Thoracic aorta (tissue), 2 donors: ENCODE results near the gene SPANXB1. TPM values are rescaled to one million over a fixed set of nuclear protein-coding genes. Genes with fewer than 3 reads are reported as not detected.
"Not testable (repeated sequence)": the region's sequence is repeated elsewhere in the genome, so short reads cannot be mapped to it uniquely, and the experiment has no call there.

ENCODE experiments used
- ATAC-seq: fragments of 150-250 bp; one replicate; pipeline ENCODE4 v1.8.0; 2017; ENCODE audit warnings: low read depth; ENCODE audit not compliant: insufficient number of reproducible peaks, low FRiP score
- DNase-seq: peaks from one replicate; pipeline ENCODE4 v3.0.0-alpha.2; 2020; ENCODE audit warnings: low spot score
- H3K27ac ChIP-seq, 2 donors: fragments of 200-600 bp; sonication (generic); 1 replicate in 1 of 2; 2 replicates in 1 of 2; pipeline ENCODE4 v1.5.1; 2016; ENCODE audit warnings: mild to moderate bottlenecking in 2 of 2, moderate library complexity in 2 of 2
- H3K27me3 ChIP-seq: fragments of 200-600 bp; sonication (generic); replicated peaks from 2 replicates; pipeline ENCODE4 v1.6.0; 2016; ENCODE audit warnings: mild to moderate bottlenecking; ENCODE audit not compliant: insufficient read depth
- H3K36me3 ChIP-seq: fragments of 200-600 bp; sonication (generic); one replicate; pipeline ENCODE4 v1.5.1; 2016
- H3K4me1 ChIP-seq, 2 donors: fragments of 200-600 bp; sonication (generic); 1 replicate in 1 of 2; 2 replicates in 1 of 2; pipeline versions ENCODE4 v1.5.1 to v1.6.0; 2016; ENCODE audit warnings: low read depth in 2 of 2, mild to moderate bottlenecking in 1 of 2; ENCODE audit not compliant: control insufficient read depth in 1 of 2
- H3K4me3 ChIP-seq: fragments of 200-600 bp; sonication (generic); 2 replicates; pipeline ENCODE4 v1.5.1; 2016; ENCODE audit warnings: mild to moderate bottlenecking
- H3K9me3 ChIP-seq: fragments of 200-600 bp; sonication (generic); 2 replicates; pipeline ENCODE4 v1.5.1; 2016
- total RNA-seq, 2 donors: library from RNA; depleted of rRNA; stranded (reverse); fragments of >200 nt; gene quantifications; one replicate each; pipeline versions ENCODE4 v1.1.0 to v1.2.3, GENCODE V29; 2016
- TF ChIP-seq, protein P1 (sequence below): fragments of 200-600 bp; sonication (generic); IDR thresholded peaks from one replicate; pipeline ENCODE4 v1.5.1; 2019; ENCODE audit warnings: antibody characterized with exemption

The SPANXB1 gene
- total RNA-seq, 2 donors from 2014 or later: not detected

DNA sequence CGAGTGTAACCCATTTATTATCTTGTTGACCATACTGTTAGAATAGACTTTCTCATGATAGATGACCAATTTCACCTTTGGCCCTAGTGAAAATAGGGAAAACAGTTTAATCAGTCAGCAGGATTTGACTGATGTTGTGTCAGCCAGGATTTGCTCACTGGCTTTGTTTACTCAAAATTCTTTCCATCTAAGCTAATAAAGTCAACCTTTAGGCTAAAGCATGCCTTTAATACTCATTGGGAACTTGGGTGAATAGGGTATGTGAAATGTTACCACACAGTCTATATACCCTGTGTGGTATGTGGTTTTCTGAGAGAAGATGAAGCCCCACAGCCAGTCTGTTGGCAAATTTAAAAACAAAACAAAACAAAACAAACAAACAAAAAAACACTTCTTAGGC is 18.7 kb upstream of the SPANXB1 start:
- Histone ChIP-seq H3K36me3 (no peaks in the 10 kb centered on the region), H3K27me3 (no peaks in the 10 kb centered on the region), H3K4me3 (no peak overlapping the region), H3K9me3 (no peaks in the 10 kb centered on the region), H3K27ac (peak overlapping the region in 1 of 2 donors; percentile 11), H3K4me1 (no peaks in the 10 kb centered on the region)
- DNase-seq: no peak
- TF ChIP-seq, protein P1, sequence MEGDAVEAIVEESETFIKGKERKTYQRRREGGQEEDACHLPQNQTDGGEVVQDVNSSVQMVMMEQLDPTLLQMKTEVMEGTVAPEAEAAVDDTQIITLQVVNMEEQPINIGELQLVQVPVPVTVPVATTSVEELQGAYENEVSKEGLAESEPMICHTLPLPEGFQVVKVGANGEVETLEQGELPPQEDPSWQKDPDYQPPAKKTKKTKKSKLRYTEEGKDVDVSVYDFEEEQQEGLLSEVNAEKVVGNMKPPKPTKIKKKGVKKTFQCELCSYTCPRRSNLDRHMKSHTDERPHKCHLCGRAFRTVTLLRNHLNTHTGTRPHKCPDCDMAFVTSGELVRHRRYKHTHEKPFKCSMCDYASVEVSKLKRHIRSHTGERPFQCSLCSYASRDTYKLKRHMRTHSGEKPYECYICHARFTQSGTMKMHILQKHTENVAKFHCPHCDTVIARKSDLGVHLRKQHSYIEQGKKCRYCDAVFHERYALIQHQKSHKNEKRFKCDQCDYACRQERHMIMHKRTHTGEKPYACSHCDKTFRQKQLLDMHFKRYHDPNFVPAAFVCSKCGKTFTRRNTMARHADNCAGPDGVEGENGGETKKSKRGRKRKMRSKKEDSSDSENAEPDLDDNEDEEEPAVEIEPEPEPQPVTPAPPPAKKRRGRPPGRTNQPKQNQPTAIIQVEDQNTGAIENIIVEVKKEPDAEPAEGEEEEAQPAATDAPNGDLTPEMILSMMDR: no peak
- no peak for ATAC-seq

DNA sequence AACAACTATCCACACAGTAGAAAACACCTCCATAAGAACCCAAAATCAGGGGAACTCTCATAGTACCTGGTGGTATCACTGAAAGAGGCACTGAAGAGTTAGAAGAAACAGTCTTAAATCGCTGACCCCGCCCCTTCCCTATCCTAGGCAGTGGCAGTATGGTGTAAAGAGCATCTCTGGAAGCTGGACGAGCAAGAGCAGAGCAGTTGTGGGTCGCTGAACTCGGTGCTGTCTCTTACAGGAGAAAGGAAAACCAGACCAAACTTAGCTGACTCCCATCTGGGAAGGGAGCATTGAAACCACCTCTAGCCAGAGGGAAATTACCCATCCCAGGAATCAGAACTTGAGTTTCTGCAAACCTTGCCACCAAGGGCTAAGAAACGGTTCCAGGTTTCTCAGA is 2.8 kb downstream of the SPANXB1 start:
- not testable (repeated sequence) for H3K9me3 ChIP-seq, DNase-seq, ATAC-seq, H3K4me1 ChIP-seq, H3K27ac ChIP-seq, H3K36me3 ChIP-seq, H3K27me3 ChIP-seq, H3K4me3 ChIP-seq

DNA sequence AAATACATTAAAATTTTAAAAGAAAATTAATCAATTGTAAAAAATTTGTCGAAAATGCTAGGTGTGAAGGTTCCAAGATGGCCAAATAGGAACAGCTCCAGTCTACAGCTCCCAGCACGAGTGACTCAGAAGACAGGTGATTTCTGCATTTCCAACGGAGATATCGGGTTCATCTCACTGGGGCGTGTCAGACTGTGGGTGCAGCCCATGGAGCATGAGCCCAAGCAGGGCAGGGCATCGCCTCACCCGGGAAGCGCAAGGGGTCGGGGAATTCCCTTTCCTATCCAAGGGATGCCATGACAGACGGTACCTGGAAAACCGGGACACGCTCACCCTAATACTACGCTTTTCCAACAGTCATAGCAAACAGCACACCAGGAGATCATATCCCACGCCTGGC is 41.9 kb downstream of the SPANXB1 start:
- H3K27me3 ChIP-seq, H3K9me3 ChIP-seq, ATAC-seq, H3K4me3 ChIP-seq, DNase-seq, H3K27ac ChIP-seq, H3K36me3 ChIP-seq, H3K4me1 ChIP-seq: not testable (repeated sequence)

DNA sequence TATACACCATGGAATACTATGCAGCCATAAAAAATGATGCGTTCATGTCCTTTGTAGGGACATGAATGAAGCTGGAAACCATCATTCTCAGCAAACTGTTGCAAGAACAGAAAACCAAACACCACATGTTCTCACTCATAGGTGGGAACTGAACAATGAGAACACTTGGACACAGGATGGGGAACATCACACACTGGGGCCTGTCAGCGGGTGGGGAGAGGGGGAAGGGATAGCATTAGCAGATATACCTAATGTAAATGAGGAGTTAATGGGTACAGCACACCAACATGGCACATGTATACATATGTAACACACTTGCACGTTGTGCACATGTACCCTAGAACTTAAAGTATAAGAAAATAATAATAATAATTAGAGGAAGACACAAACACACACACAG is 47.5 kb downstream of the SPANXB1 start:
- H3K4me3 ChIP-seq, DNase-seq, H3K36me3 ChIP-seq, H3K27ac ChIP-seq, ATAC-seq, H3K27me3 ChIP-seq, H3K4me1 ChIP-seq, H3K9me3 ChIP-seq: not testable (repeated sequence)

DNA sequence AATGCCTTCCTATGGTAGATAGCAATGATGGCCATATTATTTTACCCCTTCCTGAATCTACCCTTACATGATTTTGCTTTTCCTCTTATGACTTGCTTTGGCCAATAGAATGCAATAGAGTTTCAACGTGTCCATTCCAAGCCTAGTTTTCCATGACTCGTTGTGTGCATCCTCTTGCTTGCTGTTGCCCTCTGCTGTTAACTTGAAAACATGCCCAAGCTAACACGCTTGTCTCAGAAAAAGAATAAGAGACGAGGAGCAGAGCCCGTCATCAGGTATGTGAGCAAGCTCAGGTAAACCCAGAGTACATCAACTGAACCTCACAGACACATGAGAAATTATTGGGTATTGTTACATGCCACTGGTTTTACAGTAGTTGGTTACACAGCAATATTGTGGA is 49.7 kb downstream of the SPANXB1 start:
- H3K4me1 ChIP-seq, H3K4me3 ChIP-seq, H3K36me3 ChIP-seq, H3K9me3 ChIP-seq, H3K27ac ChIP-seq, H3K27me3 ChIP-seq, ATAC-seq, DNase-seq: not testable (repeated sequence)

Other genes with a start within 250 kb of the SPANXB1 start
- gene LDOC1, start 174.5 kb downstream of the SPANXB1 start, total RNA-seq: 100 to 1,000 TPM in 1 of 2 donors, 10 to 100 TPM in 1; 66.8 to 111 TPM
- gene SPANXC, start 239.9 kb downstream of the SPANXB1 start, total RNA-seq: not detected